ELF-1 (cell line): ENCODE data around the gene PEX5.

Experiments used
- DNase-seq: peaks from one replicate; pipeline ENCODE4 v3.0.0-alpha.2; 2016; ENCODE audit warnings: low read depth, low spot score

Gene PEX5

DNA sequence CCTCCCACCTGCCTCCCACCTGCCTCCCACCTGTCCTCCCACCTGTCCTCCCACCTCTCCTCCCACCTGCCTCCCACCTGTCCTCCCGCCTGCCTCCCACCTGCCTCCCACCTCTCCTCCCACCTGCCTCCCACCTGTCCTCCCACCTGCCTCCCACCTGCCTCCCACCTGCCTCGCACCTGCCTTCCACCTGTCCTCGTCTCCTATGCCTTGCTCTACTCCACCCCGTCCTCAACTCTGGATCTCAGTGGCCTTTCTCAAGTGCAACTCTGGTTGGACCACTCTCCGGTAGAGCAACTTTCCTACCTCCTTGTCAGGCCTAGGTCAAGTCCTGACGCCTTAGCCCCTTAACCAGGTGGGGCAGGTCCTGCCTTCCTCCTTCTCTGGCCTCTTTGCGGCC is 29.3 kb upstream of the PEX5 start:
- no peak for DNase-seq

DNA sequence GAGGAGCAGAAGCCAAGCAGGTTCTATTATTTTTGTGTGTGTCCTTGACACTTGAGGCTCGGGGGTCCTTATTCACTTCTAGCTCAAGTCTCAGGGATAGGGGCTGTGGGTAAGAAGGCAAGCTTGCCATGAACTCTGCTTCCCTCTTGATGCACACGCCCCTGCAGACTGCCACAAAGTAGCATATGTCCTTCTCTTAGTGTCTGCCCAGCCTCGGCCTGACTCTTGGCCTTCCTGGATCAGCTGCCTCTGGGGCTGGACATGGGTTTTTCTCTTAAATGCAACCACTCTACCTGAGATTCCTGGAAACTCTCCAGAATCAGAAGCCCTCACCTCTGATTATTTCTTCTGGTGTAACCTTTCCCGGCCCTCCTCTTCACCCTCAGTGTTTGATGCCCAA is 28.2 kb upstream of the PEX5 start:
- no peak for DNase-seq

DNA sequence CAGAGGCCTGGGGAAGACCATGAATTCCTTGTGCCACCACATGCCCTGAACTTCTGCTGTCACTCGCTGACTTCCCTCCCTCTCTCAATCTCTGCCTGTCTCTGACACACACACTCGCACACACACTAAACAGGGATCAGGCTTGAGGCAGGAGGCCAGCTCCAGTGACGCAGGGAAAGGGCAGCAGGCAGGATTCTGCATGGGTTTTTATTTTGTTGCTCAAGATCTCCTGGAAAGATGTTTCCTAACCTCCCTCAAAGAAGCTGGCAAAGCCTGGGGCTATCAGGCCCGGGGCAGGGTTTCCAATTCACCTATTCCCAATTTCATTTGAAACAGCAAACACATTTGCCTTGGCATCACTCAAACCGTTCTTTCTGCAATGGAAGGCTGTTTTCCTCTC is 27.7 kb upstream of the PEX5 start:
- DNase-seq = no peak

DNA sequence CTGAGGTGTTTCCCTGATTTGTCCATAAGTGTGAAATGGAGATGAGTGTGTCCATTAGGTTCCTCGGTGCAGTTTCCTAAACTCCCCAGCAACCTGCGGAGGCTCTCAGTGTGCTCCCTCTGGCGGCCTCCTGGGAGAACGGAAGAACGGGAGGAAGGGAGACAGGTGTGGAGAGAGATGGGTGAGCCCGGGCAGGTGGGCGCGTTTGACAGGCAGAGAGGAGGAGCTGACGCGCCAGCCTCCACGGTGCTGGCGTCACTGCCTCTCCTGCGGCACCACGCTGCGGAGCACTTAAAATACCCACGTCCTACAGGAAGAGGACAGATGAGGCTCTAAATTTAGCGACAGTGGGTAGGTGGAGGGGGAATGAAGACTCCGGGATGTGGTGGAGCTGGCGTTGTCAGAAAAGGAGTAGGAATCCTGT is 26.8 kb upstream of the PEX5 start:
- DNase-seq = peak; percentile 60

DNA sequence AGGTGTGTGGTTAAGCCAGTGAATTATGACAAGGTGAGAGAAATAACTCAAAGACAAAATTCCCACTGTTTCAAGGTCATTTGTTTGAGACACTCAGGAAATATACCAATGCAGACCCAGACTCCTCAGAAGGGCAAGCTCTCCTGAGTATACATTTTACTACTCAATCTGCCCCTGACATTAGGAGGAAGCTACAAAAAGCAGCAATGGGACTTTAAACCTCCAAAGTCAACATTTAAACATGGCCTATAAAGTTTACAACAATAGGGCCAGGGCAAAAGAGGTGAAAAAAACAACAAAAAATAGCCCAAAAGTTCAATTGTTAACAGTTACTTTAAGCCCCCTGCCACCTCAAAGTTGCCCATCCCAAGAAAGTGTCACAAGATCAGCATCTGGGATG is 19.5 kb upstream of the PEX5 start:
- DNase-seq = no peak

DNA sequence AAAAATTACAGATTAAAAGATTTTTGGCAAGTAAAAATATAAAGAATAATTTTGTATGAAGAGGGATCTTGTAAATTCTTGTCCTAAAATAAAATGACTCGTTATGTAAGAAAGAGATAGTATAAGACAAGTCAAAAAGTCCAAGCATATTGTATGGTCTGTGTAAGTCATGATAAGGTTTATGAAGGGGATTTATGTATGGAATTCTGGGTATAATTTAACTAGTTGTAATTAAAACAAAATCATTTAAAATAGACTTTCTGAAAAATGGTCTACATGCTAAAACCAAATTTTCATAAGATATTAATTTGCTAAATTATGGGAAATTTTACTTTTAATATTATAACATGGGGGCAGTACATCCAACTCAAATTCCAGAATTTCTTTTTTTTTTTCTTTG is 17.6 kb upstream of the PEX5 start:
- no peak for DNase-seq

DNA sequence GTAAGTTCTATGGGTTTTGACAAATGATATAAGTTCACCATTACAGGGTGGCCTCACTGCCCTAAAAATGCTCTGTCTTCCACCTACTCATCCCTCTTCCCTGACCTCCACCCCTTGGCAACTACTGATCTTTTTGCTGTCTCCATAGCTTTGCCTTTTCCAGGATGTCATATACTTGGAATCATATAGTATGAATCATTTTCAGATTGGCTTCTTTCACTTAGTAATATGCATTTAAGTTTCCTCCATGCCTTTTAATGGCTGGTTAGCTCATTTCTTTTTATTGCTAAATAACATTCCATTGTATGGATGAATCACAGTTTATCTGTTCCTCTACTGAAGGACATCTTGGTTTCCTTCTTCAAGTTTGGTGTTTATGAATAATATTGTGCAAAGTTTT is 14.0 kb upstream of the PEX5 start:
- DNase-seq = no peak

DNA sequence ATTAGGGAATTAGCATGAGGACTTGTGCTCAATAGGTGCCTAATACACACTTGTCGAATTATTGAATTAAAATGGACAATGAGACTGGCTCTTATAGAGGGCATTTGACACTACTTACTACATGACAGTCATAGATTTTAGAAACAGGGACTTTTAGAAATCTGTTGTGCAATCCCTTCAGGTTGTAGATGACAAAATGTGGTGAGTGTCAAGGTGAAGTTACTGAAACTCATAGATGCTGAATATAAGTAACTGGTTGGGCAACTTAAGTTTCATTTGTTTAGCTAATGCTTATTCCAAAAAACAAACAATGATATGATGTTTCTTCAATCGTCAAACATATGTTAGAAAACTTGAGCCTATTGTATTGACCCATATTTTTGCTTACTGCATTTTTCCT is 12.9 kb upstream of the PEX5 start:
- no peak for DNase-seq

DNA sequence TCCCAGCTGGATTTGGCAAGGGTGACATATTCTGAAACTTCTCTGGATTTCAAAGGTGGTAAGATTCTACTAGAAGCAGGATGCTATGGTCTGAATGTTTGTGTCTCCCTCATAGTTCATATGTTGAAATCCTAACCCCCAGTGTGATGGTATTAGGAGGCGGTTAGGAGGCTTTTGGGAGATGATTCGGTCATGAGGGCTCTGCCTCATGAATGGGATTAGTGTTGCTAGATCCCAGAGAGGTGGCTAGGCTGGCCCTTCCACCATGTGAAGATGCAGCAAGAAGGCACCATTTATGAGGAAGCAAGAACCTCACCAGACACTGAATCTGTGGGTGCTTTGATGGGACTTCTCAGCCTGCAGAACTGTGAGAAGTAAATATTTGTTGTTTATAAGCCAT is 11.0 kb upstream of the PEX5 start:
- no peak for DNase-seq

DNA sequence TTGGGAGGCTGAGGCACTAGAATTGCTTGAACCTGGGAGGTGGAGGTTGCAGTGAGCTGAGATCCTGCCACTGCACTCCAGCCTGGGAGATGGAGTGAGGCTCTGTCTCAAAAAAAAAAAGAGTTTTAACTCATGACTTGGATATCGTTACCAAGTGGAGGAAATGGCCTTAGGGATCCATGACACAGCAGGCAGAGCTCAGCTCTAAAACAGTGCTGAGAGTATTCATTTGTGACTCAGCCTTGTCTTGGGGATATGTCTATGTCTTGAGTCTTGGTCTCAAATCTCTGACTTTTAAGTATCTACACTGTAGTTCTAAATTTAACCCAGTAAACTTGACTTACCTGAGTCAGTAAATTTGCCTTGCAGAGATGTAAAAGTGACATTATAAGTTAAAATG is 8.8 kb upstream of the PEX5 start:
- no peak for DNase-seq

DNA sequence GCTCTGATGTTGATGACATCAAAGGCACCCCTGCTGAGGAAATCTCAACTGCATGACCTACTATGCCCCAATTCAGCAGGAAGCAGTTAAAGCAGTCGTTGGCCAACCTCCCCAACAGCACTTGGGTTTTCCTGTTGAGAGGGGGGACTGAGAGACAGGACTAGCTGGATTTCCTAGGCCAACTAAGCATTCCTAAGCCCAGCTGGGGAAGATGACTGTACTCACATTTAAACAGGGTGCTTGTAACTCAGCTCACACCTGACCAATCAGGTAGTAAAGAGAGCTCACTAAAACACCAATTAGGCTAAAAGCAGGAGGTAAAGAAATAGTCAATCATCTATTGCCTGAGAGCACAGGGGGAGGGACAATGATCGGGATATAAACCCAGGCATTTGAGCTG is 3.4 kb upstream of the PEX5 start:
- peak; percentile 4 for DNase-seq

DNA sequence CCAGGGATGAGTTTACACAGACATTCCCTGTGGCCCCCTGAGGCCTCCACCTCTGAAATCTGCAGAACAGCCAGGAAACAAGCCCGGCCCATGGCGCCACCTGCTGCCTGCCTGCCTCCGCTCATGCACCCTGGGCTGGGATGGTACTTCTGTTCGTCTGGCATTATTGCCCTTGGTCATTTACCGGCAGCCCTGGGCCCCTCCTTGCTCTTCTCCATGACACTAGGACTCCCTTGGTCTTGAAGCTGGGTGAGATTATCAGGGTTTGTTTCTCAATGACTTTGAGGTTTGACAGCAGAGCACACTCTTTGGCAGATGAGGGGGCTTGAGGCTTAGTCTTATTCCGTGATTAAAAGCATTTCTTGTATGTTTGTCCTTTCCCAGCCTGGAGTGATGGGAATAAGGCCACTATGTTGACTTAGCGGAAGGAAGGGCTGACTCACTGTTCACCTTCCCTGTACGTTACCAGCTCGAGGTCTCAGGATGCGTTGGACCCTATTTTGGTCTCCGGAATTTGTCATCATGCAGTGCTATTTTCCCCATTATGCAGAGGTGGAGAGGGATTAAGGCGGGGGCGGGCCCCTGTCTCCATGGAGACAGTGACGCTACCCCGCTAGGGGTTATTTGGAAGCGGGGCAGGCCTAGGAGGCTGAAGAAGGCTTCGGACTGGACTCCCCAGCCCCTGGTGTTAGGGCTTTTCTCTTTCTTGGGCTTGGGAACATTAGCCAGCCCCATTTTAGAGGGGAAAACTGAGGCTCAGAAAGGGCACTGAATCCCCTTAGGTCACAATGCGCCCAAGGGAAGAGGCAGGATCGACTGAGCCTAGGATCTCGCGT is 706 bp upstream of the PEX5 start:
- peak; percentile 97 for DNase-seq

DNA sequence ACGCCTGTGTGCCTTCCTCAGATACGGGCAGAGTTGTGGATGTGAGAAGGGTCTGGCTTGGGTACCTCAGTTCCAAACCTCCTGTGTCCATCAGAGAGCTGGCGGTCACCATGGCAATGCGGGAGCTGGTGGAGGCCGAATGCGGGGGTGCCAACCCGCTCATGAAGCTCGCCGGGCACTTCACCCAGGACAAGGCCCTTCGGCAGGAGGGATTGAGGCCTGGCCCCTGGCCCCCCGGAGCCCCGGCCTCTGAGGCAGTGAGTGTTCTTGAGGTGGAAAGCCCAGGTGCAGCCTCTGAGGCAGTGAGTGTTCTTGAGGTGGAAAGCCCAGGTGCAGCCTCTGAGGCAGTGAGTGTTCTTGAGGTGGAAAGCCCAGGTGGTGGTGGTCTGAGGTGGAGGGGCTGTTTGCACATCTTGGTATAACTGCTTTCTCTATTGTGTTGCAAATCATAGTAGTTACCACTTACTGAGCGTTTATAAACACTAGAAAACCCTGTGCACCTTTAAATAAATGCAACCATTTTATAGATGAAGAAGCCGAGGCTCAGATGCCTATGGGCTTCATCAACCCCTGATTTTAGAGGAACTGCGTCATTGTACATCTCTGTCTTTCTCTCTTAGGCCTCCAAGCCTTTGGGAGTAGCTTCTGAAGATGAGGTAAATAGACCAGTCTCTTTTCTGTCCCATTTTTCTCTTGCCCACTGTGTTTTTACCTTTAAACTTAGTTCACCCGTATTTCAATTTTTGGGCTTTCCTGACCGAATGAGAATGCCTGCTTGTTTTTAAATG is 976 bp downstream of the PEX5 start:
- no peak for DNase-seq

DNA sequence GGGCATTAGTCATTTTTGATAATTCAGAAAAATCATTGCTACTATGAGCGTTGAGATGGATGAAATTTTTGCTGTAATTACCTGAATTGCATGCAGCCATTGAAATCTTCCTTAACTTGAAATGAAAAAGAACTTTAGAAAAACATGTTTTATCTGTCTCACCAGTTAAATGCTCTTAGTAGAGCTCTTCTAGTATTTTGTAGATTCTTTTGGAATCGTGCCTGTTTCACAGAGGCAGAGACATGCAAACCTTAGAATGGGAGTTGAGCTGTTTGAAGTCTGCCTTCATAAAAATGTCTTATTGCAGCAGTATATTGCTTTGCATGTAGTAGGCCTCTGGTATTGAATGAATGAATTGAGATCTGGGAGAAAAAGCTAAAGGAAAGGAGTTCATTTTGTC is 4.2 kb downstream of the PEX5 start:
- no peak for DNase-seq

DNA sequence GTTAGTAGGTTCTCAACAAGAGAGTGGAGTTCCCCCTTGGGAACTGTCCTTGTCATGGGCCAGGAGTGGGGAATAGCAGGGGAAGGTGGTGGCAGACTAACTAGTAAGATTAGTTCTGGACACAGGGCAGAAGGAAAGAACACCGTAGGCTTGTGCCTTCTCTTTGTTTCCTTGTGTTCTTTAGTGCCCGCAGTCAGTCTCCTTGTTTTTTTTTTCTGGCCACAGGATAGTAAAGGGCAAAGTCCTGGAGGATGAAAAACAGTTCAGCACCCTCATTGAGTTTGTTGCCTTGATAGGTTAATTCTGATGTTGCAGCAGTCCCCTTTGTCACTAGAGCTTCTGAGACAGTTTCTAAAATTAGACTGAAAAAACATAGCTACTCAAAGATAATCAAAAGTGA is 8.4 kb downstream of the PEX5 start:
- DNase-seq = no peak

DNA sequence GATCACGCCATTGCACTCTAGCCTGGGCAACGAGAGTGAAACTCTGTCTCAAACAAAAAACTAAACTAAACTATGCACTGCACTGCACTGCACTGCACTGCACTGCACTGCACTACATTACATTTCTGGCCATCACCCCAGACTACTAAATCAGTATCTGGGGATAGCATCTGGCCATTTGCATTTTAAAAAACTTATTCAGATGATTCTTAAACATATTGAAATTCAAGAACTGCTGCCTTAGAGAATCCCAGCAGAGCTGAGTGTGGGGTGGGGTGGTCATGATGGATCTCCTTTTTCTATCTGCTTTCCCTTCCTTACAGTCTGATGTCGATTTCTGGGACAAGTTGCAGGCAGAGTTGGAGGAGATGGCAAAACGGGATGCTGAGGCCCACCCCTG is 13.6 kb downstream of the PEX5 start:
- DNase-seq = no peak

DNA sequence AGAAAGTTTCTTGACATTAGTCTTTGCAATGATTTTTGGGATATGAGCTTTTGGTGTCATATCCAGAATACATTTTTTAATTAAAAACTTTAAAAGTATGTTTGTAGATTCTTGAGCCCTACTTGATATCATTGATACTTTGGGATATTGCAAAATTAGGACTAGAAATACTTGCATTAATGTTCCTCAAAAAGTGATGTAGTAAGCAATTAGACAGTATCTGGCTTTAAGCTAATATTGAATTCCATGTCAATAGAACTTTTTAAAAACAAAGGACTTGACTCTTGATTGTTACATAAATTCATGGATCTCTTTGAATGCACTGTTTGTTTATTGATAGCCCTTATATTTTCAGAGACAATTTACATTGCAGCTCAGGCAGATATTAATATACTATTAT is 15.6 kb downstream of the PEX5 start:
- no peak for DNase-seq

DNA sequence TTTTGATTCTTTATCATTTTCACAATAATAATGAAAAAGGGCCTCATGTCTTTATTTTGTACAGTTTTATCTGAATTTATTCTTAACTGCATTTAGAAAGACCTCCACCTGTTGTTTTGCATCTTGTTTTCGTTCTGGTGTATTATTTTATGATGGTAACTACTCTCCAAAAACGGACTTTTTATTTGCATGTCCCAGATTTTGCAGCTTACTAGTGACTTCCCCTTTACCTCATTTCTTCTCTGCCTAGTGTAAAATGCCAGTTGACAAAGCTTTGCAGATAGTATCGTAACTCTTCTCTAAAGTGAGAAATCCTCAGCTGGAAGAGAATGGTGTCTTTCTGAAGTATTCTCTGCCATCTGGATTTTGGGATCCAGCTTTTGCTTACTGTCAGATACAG is 17.2 kb downstream of the PEX5 start:
- no peak for DNase-seq

DNA sequence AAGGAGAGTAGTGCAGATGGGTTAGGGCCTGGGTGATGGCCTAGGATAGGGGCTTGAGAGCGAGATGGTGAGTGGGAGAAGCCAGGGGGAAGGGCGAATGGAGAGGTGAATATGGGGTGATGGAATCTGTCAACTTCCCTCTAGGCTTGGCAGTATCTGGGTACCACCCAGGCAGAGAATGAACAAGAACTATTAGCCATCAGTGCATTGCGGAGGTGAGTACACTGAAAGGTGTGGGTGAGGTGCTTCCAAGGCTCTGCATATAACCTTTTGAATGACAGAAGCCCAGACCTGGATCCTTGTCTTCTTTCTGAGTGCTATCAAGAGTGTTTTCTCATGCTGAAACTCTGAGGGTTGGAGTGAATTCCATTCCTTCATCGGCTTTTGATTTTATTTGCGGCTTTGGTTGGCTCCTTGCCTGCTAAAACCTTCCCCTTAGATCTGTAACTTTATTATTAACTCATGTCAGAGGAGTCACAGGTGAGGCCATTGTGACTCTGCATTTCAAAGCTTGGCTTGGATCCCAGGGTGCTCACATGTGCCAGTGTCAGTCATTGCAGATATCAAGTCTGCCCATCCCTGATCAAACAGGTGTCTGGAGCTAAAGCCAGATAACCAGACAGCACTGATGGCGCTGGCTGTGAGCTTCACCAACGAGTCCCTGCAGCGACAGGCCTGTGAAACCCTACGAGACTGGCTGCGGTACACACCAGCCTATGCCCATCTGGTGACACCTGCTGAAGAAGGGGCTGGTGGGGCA is 18.6 kb downstream of the PEX5 start:
- DNase-seq = no peak

DNA sequence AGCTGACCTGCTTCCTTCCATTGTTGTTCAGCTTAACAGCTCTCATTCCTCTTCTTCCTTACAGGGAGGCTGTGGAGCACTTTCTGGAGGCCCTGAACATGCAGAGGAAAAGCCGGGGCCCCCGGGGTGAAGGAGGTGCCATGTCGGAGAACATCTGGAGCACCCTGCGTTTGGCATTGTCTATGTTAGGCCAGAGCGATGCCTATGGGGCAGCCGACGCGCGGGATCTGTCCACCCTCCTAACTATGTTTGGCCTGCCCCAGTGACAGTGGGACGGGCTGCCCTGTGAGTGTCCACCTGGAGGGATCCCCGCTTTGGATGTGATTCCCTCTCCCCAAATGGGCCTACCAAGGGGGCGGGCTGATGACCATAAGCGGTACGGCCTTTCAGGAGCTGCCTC is 20.5 kb downstream of the PEX5 start:
- DNase-seq = no peak

DNA sequence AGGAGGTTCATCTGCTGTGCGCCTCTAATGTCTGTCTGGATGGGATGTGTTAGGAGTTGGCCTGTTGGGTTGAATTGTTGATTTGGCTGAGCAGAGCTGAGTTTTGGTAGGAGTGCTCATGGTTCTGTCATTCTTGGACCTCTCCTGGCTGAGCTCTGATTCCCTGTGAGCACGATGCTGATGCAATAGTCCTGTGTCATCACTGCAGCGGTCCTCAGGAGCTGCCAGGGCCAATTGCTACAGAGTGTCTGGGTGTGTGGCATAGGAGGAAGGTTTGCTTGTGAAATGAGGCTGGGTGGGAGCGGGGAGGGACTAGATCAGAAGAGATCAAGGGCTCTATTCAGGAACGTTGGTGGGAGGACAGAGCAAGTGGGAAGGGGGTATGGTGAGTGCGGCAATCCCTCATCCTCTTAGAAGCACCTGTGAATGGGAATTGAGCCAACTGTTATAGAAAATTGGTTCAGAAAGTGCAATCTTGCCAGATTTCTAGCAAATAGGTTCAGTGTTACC is 21.2 kb downstream of the PEX5 start:
- no peak for DNase-seq

DNA sequence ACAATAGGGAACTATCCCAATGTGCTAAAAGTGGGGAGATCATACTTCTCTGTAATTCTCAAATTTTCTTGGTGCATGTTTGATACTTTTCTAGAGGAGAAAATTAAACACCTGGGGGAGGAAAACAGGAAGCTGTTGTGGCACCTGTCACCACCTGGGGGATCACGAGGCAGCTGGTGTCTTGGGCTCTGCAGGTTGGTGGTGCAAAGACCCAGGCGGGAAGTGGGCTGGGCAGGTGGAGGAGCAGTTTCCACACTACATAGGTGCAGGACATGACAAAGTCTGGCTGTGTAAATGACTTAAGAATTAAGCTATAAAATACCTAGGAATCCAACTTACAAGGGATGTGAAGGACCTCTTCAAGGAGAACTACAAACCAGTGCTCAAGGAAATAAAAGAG is 23.2 kb downstream of the PEX5 start:
- DNase-seq = no peak
